Hippocampal formation (tissue), 2 donors: ENCODE data around the gene ISCU.
"Not testable (repeated sequence)": the region's sequence is repeated elsewhere in the genome, so short reads cannot be mapped to it uniquely, and the experiment has no call there.

ENCODE experiments used
- DNase-seq, 2 donors: peaks; one replicate each; lab custom pipeline; 2025; lab: John Stamatoyannopoulos, UW

The ISCU gene

DNA sequence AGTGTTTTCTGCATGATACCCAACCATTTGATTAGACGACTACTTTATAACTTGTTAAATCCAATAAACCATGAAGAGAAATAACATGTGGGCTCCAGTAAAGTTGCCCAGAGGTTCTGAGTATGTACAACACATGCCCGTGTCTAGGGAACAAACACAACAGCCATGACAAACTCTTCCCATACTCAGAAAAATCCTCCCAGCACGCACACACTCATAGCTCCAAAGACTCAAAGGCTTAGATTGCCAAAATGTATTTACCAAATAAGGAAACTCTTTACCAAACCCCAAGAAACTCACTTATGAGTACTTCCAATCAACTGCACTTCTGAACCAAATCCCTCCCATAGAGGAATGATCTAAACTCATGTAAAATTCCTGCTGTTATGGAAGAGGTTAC is 18.7 kb upstream of the ISCU start:
- DNase-seq: no peak

GRCh38 chr12:108547686-108548085 is 14.7 kb upstream of the ISCU start:
- no peak for DNase-seq

DNA sequence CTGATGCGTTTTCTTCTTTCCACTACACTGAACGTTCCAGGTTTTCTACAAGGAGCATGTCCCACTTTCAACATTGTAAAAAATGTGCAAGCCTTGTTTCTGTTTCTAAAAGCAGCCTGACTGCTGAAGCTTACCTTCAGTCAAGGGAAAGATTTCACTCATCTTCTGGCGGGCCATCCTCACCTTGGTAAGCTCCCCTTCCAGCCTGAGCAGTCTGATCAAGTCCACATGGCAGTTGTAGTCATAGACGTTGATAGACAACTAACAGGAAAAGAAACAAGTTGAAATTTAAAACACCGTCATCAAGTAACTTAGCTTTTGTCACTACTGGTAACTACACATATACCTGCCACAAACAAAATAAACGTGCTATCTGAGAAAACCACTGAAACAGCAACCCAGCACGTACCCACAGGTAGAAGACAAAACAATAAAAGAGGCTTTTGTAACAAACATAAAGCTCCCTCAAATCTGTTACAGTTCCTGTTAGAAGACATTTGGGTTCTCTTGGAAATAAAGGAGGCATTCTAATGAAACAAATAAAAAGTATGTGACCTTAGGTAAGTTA is 13.4 kb upstream of the ISCU start:
- no peak for DNase-seq

DNA sequence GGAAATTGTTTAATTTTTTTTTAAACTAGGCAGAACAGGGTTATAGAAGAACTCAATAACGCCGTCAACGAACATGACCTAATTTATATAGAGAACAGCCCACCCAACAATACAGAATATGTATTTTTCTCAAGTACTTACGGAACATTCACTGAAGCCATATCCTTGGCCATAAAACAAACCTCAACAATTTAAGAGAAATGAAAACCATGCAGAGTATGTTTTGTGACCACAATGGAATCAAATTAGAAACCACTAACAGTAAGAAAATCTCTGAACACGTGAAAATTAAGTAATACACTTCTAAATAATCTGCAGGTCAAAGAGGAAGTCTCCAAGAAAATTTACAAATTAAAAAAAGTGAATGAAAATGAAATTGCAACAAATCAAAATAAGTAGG is 10.9 kb upstream of the ISCU start:
- no peak for DNase-seq

DNA sequence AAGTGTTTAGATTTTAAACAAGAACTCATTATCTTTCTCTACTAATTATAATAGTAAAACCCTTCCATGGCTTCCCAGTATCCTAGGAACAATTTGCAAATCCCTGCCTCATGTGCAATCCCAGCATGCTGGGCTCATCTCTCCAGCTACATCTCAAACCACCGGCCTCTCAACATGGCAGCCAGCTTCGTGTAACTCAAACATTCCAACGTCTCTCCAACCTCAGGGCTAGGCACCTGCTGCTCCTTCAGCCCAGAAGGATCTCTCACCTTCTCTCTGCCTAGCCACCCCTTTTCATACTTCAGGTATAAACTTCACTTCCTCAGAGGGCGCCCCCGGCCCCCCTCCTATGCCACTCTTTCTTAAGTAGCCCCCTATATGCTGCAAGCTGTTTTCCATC is 8.6 kb upstream of the ISCU start:
- DNase-seq: no peak

- DNase-seq: not testable (repeated sequence)
Measured at GRCh38 chr12:108555383-108555782, 7.0 kb upstream of the ISCU start.

DNA sequence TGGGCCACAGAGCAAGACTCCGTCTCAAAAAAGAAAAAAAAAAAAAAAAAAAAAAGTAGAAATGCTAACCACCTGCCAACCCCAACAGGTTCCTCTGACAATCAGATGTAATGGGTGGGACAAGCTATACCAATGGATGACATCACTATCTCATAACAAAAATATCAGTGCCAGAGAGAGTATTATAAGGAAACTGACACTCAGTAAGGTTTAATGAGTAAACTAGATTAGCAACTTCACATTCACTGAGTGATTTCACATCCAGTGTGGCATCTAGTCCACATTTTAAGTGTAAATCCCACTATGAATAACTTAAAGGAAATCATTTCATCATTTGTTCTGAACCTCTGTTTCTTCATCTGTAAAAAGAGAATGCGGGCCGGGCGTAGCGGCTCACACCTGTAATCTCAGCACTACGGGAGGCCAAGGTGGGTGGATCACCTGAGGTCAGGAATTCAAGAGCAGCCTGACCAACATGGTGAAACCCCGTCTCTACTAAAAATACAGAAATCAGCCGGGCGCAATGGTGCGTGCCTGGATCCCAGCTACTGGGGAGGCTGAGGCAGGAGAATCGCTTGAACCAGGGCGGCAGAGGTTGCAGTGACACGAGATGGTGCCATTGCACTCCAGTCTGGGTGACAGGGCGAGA is 3.3 kb upstream of the ISCU start:
- no peak for DNase-seq

DNA sequence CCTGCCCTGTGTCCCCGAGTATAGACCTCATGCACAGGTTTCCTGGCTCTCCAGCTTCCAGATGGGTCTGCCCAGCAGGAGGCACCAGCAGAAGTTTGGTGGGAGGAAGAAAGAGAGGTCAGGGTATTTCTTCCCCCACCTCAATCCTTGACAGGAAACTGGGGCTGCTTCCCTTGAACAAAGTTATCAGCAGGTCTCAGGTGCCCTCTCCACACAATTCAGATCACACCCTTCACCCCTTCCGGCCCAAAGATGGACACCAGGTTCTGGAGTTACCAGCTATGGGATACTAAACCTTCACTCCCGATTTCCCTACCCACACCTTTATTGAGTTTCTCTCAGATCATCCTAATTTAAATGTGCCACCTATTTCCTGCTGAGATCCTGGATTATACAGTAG is 2.6 kb upstream of the ISCU start:
- no peak for DNase-seq

DNA sequence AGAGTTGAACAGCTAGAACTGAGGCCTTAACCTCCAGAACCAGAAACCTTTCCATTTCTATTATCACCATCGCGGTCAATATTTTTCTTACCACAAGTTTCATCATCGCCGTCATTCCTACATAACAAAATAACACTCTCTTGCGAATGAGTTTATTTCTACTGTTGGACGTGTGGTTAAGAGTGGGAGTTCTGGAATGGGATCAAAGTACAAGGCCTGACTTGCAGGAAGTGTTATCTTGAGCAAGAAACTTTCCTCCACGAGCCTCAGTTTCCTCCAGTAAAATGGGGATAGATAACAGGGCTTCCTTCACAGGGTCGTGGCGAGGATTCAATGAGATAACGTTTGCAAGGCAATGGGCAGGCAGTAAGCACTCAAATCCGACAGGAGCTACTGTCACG is 2.1 kb upstream of the ISCU start:
- DNase-seq: no peak

DNA sequence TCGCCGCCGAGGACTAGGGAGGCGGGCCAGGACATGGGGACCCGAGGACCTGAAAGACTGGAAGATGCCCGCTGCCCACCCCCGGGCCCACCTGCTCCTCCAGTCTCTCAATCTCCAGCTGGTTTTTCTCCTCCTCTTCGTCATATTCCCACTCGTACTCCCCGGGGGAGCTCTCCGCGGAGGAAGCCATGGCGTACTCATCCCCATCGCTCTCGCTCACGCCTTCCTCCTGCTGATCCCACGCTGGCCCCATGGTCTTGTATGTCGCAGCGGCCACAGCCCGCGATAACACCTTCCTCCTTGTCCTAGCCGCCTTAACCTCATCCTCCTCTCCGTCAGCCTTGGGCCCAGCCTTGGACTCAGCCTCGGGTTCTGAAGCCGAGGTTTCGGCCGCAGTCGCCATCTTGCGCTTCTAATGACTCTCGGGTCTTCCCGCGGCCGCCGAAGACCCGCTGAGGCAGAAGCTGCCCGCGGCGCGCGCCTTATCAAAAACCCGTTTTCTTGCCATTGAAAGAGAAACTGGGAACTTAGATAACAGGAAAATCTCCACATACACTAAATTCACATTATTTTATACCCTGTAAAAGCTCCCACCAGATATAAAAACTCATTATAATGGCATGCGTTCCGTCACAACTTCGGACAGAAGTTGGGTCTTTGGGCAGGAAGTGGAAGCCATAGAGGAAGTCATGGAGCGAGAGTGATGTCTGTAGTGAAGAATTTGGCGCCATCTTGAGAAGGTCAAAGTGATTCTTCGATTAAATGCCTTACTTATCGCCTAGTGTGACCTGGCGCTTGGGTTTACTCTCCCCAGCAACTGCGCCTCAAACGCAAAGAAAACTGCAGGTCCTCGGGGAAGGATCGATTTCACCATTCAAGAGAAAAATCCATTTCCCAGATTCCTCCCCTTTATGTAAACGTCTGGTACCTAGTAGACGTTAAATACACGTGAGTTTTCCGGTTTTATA is 1.4 kb upstream of the ISCU start, which contains the start of gene SART3:
Gene SART3, minus strand, starts transcription at position 422 of the 968 bp plus-strand sequence. Its CDS starts 19 bp downstream, at position 403.
- DNase-seq: peak; percentile 79 to 95

GRCh38 chr12:108561852-108562347 is 496 bp upstream of the ISCU start:
- DNase-seq: no peak

GRCh38 chr12:108563136-108563803 is 874 bp downstream of the ISCU start:
- peak; percentile 52 to 71 for DNase-seq

GRCh38 chr12:108563804-108564151 is 1.4 kb downstream of the ISCU start:
- DNase-seq: no peak

DNA sequence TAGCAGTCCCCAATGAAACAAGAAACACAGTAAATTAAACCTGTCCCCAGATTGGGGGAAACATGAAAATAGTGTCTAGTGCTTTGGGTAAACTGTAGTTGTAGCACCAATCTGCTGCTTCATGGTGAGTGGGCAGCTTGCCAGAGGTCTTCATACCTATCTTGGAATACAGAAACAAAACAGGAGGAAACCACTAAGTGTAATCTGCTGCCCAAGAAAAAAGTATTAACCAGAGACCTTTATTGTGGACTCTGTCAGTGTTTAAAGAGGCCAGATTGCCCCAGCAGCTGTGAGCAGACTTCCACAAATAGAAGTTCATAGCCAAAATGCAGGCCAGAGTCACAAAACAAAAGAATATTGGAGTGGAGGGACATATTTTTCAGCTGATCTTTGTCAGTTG is 2.3 kb downstream of the ISCU start:
- no peak for DNase-seq

DNA sequence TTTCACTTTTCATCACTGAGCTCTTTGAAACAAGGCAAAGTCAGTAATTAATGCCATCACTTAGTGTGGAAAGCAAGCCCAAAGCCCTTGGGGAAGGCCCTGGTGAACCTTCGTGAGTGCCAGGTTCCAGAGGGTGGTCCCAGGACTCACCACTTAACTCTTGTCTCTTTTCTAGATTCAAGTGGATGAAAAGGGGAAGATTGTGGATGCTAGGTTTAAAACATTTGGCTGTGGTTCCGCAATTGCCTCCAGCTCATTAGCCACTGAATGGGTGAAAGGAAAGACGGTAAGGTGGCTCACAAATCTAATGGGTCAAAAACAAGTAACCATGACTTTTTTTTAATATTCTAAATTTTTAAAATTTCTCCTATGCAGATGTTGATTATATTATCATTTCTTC is 2.8 kb downstream of the ISCU start:
- DNase-seq: no peak

DNA sequence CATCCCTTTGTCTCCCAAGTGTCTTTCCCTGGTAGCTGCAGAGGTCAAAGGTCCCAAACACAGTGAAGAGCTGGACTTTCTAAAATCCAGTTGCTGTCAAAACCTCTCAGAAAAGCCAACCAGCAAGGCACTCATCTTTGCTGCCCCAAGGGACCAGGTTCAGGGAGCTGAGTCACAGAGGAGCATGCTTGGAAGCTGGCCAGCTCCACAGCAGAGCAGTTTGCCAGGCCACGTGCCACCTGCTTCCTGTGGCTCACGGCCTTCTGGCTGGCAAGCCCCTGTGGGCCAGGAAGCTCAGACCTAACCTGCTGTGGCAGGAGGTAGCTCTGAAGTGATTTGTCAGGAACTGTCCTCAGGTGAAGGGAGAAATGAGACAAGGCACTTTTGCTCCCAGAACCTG is 3.6 kb downstream of the ISCU start:
- DNase-seq: no peak

DNA sequence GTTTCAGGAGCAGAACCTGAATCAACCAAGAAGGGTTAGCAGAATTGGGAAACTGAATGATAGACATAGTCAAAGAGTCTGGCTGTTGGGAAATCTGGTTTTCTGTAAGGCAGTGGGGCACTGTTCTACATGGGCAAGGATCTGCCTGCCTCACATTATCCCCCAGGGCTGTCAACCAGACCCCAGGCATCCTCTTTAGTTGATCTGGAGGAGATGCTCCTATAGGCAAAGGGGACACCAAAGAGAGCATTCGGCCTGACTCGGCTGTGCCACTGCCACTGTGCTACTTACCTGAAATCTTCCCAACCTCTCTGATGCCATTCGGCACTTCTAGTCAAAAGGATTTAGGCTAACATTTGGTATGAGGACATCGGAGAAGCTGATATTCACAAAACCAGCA is 4.1 kb downstream of the ISCU start:
- DNase-seq: no peak

GRCh38 chr12:108567406-108568337 is 5.3 kb downstream of the ISCU start:
- DNase-seq: no peak

DNA sequence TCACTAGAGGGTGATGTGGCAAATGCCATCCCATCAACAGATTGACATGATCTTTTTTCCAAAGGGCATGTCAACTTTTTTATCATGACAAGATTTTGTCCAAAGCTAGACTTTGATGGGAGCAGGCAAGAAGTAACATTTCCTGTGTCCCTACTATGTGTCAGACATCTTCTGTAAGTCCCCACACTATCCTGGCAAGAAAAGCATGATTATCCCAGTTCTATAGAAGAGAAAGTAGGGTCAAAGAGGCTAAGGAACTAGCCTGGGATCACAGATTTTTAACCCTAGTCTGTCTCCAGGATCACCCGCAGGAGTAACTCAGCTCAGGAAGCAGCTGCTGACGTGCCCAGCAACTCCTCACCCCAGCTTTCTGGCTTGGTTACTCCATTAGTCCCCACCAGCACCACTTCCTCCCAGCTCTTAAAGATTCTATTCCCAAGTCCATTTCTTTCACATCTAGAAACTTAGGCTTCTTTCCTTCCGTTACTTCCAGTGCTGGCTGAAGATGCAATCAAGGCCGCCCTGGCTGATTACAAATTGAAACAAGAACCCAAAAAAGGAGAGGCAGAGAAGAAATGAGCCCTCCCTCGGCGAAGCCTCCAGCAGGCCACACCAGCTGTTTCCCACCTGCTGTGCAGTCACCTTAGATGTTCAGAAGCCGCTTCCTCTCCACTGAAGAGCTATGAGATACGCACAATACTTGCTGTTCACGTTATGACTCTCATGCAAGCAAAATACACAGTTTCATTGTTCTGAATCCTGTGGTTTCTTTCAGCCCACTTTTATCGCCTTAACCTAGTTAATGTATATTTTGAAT is 6.2 kb downstream of the ISCU start:
- DNase-seq: no peak
